HepG2 (cell line): Measurements from ENCODE around the gene PKLR. TPM values are rescaled to one million over a fixed set of nuclear protein-coding genes. Genes with fewer than 3 reads are reported as not detected.

ENCODE experiments used
- ARNTL ChIP-seq: sonication (generic); formaldehyde crosslinking; IDR thresholded peaks from 2 replicates; pipeline ENCODE4 v1.4.0; 2020; ENCODE audit warnings: mild to moderate bottlenecking, missing genetic modification reagents
- ASH2L ChIP-seq: fragments of 300-600, 200-600 bp; sonication (generic); IDR thresholded peaks from 2 replicates; pipeline ENCODE4 v1.7.0; 2017; ENCODE audit warnings: low read depth, mild to moderate bottlenecking, moderate library complexity, mixed read lengths, low read length; ENCODE audit not compliant: insufficient read length
- ATF1 ChIP-seq: IDR thresholded peaks from 2 replicates; pipeline ENCODE4 v1.6.1; 2016; ENCODE audit warnings: mild to moderate bottlenecking, control low read depth
- CBX5 ChIP-seq: sonication (generic); formaldehyde crosslinking; IDR thresholded peaks from 2 replicates; pipeline ENCODE4 v1.4.0; 2020; ENCODE audit warnings: missing genetic modification reagents, borderline replicate concordance
- ESRRA ChIP-seq: sonication (generic); formaldehyde crosslinking; IDR thresholded peaks from 2 replicates; pipeline ENCODE4 v1.5.1; 2020; ENCODE audit warnings: mild to moderate bottlenecking, low read depth, missing genetic modification reagents
- FOXK1 ChIP-seq: sonication (generic); formaldehyde crosslinking; IDR thresholded peaks from 2 replicates; pipeline ENCODE4 v1.4.0; 2020; ENCODE audit warnings: low read depth, missing genetic modification reagents, borderline replicate concordance
- GATA4 ChIP-seq: sonication (generic); IDR thresholded peaks from 2 replicates; pipeline ENCODE4 v1.6.1; 2016; ENCODE audit warnings: antibody characterized with exemption, low read depth, borderline replicate concordance
- HNF4G ChIP-seq, 2 experiments: sonication (generic) in 1 of 2; formaldehyde crosslinking in 1 of 2; IDR thresholded peaks; 2 replicates each; pipeline versions ENCODE4 v1.4.0 to v1.6.1; 2011 to 2020; ENCODE audit warnings: borderline replicate concordance in 2 of 2, low read depth in 2 of 2, mild to moderate bottlenecking in 2 of 2, low read length in 1 of 2, missing genetic modification reagents in 1 of 2, moderate library complexity in 1 of 2
- HOXA5 ChIP-seq: sonication (generic); formaldehyde crosslinking; IDR thresholded peaks from 2 replicates; pipeline ENCODE4 v1.4.0; 2020; ENCODE audit warnings: missing genetic modification reagents
- JUN ChIP-seq: sonication (generic); formaldehyde crosslinking; IDR thresholded peaks from 2 replicates; pipeline ENCODE4 v1.4.0; 2020; ENCODE audit warnings: mild to moderate bottlenecking, missing genetic modification reagents
- KDM6A ChIP-seq: IDR thresholded peaks from 2 replicates; pipeline ENCODE4 v1.6.1; 2016; ENCODE audit warnings: low read depth
- KLF15 ChIP-seq: sonication (generic); formaldehyde crosslinking; IDR thresholded peaks from 2 replicates; pipeline ENCODE4 v1.8.1; 2023; ENCODE audit warnings: borderline replicate concordance, mild to moderate bottlenecking, inconsistent platforms, missing genetic modification reagents, mixed read lengths
- MAF1 ChIP-seq: sonication (generic); formaldehyde crosslinking; IDR thresholded peaks from 2 replicates; pipeline ENCODE4 v1.5.0; 2020; ENCODE audit warnings: missing genetic modification reagents, borderline replicate concordance
- NR2F1 ChIP-seq, 2 experiments: fragments of 450-650 bp in 1 of 2; formaldehyde crosslinking in 1 of 2; IDR thresholded peaks; 2 replicates each; pipeline versions ENCODE4 v1.5.0 to v1.6.1; 2016 to 2020; ENCODE audit warnings: mild to moderate bottlenecking in 1 of 2, missing compliant biosample characterization in 1 of 2, missing genetic modification reagents in 1 of 2, moderate library complexity in 1 of 2
- NRL ChIP-seq: sonication (generic); formaldehyde crosslinking; IDR thresholded peaks from 2 replicates; pipeline ENCODE4 v1.5.0; 2020; ENCODE audit warnings: missing genetic modification reagents, mild to moderate bottlenecking, moderate library complexity, borderline replicate concordance
- PPARG ChIP-seq: conservative IDR thresholded peaks from 2 replicates; pipeline ENCODE4 v1.6.1; 2016; ENCODE audit warnings: missing biosample characterization, missing genetic modification reagents
- TCF7L2 ChIP-seq: IDR thresholded peaks from 2 replicates; pipeline ENCODE4 v1.6.1; 2011; ENCODE audit warnings: mild to moderate bottlenecking, low read depth, low read length, moderate library complexity
- ZFP37 ChIP-seq: sonication (generic); formaldehyde crosslinking; IDR thresholded peaks from 2 replicates; pipeline ENCODE4 v1.4.0; 2020; ENCODE audit warnings: missing genetic modification reagents, borderline replicate concordance
- ZNF3 ChIP-seq: IDR thresholded peaks from 2 replicates; pipeline ENCODE4 v1.7.0; 2017; ENCODE audit warnings: inconsistent platforms
- ZNF329 ChIP-seq: sonication (generic); formaldehyde crosslinking; IDR thresholded peaks from 2 replicates; pipeline ENCODE4 v1.9.0; 2021; ENCODE audit warnings: low read depth, mild to moderate bottlenecking, missing genetic modification reagents
- ZNF670 ChIP-seq: sonication (generic); formaldehyde crosslinking; IDR thresholded peaks from 2 replicates; pipeline ENCODE4 v1.8.0; 2022; ENCODE audit warnings: mild to moderate bottlenecking, missing genetic modification reagents, borderline replicate concordance
- polyA plus RNA-seq, 8 experiments: library from polyadenylated mRNA; depleted of rRNA in 3 of 8; stranded (reverse) in 7 of 8; unstranded in 1 of 8; fragments of >200 nt; fragmentation: Illumina TruSeq in 4 of 8; extraction: Trizol in 4 of 8; gene quantifications; 2 replicates each; pipeline versions ENCODE4 v1.2.1 to v1.2.3, GENCODE V29; 2011 to 2016; ENCODE audit warnings: low read depth in 4 of 8, missing spikeins in 1 of 8, mixed read lengths in 1 of 8; ENCODE audit not compliant: insufficient read depth in 1 of 8
- total RNA-seq, 5 experiments: library from RNA; depleted of rRNA; stranded (reverse); fragments of >200 nt; fragmentation: Illumina TruSeq; extraction: Trizol; gene quantifications; 2 replicates each; pipeline ENCODE4 v1.2.3, GENCODE V29; 2016; ENCODE audit warnings: low read depth in 1 of 5
- TF ChIP-seq, protein P1 (sequence below): IDR thresholded peaks from 2 replicates; pipeline ENCODE4 v1.6.1; 2012; ENCODE audit warnings: low read length, improper control_type of control experiment
- TF ChIP-seq, protein P2 (sequence below): sonication (generic); formaldehyde crosslinking; IDR thresholded peaks from 2 replicates; pipeline ENCODE4 v1.4.0; 2020; ENCODE audit warnings: missing genetic modification reagents

PKLR gene
- total and polyA plus RNA-seq, 2 of the 13 experiments (the other 11 are each of a cell fraction or from before 2014, with no cell fraction given) = 10.3 to 29.3 TPM

DNA sequence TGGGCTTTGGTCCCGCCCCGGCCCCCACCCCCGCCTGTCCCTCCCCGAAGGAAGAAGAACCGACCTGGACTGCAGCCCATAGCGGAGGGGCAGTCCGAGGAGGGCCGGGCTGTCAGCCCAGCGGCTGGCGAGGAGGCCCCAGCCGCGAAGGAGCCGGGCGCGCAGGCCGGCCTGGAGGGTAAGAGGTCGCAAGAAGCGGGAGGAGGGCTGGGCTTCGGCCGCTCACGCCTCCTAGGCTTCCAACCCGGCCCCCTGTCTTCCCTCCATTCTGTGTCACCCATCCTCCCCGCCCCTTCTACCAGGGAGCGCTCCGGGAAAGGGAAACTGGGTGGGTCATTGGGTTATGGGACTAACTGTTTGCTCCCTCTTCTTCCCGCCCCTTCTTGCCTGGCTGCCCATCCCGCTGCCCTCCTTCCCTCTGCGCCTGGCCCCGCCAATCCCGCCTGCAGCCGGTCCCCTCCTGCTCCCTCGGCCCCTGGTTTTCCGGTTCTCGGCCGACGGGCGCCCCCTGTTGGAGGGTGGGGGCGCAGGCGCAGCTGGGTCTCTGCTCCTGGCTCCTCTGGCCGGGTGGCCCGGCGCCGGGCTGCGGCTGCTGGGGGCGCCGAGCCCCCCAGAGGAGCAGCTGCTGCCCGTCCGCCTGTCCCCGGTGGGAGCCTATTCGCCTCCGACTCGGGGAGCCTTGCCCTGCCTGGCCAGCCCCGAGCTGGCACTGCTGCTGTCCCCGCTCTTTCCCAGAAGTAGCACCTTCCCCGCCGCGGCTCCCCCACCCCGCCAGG lies 21.9 kb upstream of the PKLR start (continued):
- no peak for TF ChIP-seq JUN
- TF ChIP-seq, protein P1, sequence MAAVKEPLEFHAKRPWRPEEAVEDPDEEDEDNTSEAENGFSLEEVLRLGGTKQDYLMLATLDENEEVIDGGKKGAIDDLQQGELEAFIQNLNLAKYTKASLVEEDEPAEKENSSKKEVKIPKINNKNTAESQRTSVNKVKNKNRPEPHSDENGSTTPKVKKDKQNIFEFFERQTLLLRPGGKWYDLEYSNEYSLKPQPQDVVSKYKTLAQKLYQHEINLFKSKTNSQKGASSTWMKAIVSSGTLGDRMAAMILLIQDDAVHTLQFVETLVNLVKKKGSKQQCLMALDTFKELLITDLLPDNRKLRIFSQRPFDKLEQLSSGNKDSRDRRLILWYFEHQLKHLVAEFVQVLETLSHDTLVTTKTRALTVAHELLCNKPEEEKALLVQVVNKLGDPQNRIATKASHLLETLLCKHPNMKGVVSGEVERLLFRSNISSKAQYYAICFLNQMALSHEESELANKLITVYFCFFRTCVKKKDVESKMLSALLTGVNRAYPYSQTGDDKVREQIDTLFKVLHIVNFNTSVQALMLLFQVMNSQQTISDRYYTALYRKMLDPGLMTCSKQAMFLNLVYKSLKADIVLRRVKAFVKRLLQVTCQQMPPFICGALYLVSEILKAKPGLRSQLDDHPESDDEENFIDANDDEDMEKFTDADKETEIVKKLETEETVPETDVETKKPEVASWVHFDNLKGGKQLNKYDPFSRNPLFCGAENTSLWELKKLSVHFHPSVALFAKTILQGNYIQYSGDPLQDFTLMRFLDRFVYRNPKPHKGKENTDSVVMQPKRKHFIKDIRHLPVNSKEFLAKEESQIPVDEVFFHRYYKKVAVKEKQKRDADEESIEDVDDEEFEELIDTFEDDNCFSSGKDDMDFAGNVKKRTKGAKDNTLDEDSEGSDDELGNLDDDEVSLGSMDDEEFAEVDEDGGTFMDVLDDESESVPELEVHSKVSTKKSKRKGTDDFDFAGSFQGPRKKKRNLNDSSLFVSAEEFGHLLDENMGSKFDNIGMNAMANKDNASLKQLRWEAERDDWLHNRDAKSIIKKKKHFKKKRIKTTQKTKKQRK = no peak
- no peak for TF ChIP-seq ESRRA (CRISPR knock-in tag)
- TF ChIP-seq CBX5 (CRISPR knock-in tag) = no peak
- TF ChIP-seq HNF4G (IDR thresholded peaks at IDR 0.05; ENCODE audit: borderline replicate concordance, low read depth, low read length) = no peak
- no peak for TF ChIP-seq HNF4G (CRISPR knock-in tag; IDR thresholded peaks at IDR 0.05; ENCODE audit: borderline replicate concordance, low read depth)
- no peak for TF ChIP-seq TCF7L2
- TF ChIP-seq ZNF3 = no peak
- TF ChIP-seq KLF15 (CRISPR knock-in tag) = 0 out of 2 replicates have a peak, but pooled peaks have one; percentile 29
- TF ChIP-seq NRL (CRISPR knock-in tag) = no peak
- peak in 1 of 2 experiments; percentile 33; a peak in 1 of 4 replicates for TF ChIP-seq NR2F1 (CRISPR knock-in tag; IDR thresholded peaks at IDR 0.05)
- no peak for TF ChIP-seq KDM6A (CRISPR knock-in tag)
- no peak for TF ChIP-seq MAF1 (CRISPR knock-in tag)
- TF ChIP-seq PPARG (CRISPR knock-in tag) = no peak
- peak; percentile 39; the same call in 1 of the 2 replicates for TF ChIP-seq ZNF670 (CRISPR knock-in tag)
- no peak for TF ChIP-seq ATF1 (CRISPR knock-in tag)
- TF ChIP-seq, protein P2, sequence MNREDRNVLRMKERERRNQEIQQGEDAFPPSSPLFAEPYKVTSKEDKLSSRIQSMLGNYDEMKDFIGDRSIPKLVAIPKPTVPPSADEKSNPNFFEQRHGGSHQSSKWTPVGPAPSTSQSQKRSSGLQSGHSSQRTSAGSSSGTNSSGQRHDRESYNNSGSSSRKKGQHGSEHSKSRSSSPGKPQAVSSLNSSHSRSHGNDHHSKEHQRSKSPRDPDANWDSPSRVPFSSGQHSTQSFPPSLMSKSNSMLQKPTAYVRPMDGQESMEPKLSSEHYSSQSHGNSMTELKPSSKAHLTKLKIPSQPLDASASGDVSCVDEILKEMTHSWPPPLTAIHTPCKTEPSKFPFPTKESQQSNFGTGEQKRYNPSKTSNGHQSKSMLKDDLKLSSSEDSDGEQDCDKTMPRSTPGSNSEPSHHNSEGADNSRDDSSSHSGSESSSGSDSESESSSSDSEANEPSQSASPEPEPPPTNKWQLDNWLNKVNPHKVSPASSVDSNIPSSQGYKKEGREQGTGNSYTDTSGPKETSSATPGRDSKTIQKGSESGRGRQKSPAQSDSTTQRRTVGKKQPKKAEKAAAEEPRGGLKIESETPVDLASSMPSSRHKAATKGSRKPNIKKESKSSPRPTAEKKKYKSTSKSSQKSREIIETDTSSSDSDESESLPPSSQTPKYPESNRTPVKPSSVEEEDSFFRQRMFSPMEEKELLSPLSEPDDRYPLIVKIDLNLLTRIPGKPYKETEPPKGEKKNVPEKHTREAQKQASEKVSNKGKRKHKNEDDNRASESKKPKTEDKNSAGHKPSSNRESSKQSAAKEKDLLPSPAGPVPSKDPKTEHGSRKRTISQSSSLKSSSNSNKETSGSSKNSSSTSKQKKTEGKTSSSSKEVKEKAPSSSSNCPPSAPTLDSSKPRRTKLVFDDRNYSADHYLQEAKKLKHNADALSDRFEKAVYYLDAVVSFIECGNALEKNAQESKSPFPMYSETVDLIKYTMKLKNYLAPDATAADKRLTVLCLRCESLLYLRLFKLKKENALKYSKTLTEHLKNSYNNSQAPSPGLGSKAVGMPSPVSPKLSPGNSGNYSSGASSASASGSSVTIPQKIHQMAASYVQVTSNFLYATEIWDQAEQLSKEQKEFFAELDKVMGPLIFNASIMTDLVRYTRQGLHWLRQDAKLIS = no peak
- peak; percentile 42; the same call in 1 of the 2 replicates for TF ChIP-seq FOXK1 (CRISPR knock-in tag)
- TF ChIP-seq ZFP37 (CRISPR knock-in tag) = no peak; the same call in 1 of the 2 replicates
- no peak for TF ChIP-seq ZNF329 (CRISPR knock-in tag)
- no peak for TF ChIP-seq ARNTL (CRISPR knock-in tag)
- peak; percentile 13 for TF ChIP-seq ASH2L
- TF ChIP-seq GATA4 = no peak
- 0 out of 2 replicates have a peak, but pooled peaks have one; percentile 66 for TF ChIP-seq HOXA5 (CRISPR knock-in tag)
